NT2/D1 (cell line): ENCODE measurements around the gene TTC19.

Experiments used
- SUZ12 ChIP-seq: IDR thresholded peaks from 2 replicates; pipeline ENCODE4 v1.6.1; 2011; ENCODE audit not compliant: insufficient read length, insufficient read depth; ENCODE audit errors: extremely low read depth
- ZNF274 ChIP-seq: IDR thresholded peaks from 2 replicates; pipeline ENCODE4 v1.6.1; 2011; ENCODE audit warnings: mild to moderate bottlenecking, low read depth, low read length

DNA sequence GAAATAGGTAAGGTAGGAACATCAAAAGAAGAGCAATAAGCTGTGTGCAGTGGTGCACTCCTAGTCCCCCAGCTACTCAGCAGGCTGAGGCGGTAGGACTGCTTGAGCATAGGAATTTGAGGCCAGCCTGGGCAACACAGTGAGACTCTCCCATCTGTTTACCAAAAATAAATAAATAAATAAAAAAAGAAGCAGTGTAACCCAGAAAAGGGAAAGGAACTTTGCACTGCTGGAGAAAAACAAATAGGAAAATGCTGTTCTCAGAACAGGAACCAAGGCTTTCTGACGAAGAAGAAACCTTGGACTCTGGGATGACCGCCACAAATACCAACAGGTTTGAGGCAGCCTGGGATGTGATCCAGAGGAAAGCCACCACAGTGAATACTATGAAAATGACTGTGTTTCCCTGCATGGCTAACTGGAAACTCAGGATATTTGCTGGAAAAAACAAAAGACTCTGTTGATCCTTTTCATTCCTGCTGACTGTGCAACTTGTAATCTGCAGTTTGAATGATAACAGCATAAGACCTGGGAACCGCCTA is 41.2 kb downstream of the TTC19 start:
- TF ChIP-seq ZNF274 (no peak), SUZ12 (no peak)
